SH-SY5Y (cell line): ENCODE results near the gene TNS1.

Experiments
- GATA2 ChIP-seq: IDR thresholded peaks from 2 replicates; pipeline ENCODE4 v1.6.1; 2011; ENCODE audit warnings: mild to moderate bottlenecking, low read depth, low read length
- GATA3 ChIP-seq: IDR thresholded peaks from 2 replicates; pipeline ENCODE4 v1.6.1; 2011; ENCODE audit warnings: low read depth, mild to moderate bottlenecking, low read length, moderate library complexity

The TNS1 gene

GRCh38 chr2:217847552-217848350, 155.0 kb downstream of the TNS1 start:
- TF ChIP-seq GATA2 = no peak
- no peak for TF ChIP-seq GATA3

- TF ChIP-seq GATA2 (no peak), GATA3 (no peak)
Measured at GRCh38 chr2:217847115-217847514, 155.7 kb downstream of the TNS1 start.

GRCh38 chr2:217846321-217846743, 156.5 kb downstream of the TNS1 start:
- TF ChIP-seq GATA3 (no peak), GATA2 (no peak)

- TF ChIP-seq GATA3 = no peak
- TF ChIP-seq GATA2 = no peak
Measured at GRCh38 chr2:217845301-217845700, 157.5 kb downstream of the TNS1 start.

DNA sequence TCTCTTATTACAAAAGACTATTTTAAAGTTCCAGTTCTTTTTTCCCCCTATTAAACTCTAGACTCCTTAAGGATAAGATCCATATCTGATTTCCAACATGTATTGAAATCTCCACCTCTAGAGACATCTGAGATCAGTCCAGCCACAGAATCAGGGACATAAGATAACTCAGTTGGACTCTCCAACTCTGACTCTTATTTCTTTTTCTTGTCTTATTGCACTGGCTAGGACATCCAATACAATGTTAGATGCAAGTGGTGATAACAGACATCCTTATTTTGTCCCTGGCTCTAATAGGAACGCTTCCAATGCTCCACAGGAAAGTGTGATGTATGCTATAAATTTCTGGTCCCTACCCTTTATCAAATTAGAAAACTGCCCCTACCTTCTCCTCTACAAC, 158.1 kb downstream of the TNS1 start:
- no peak for TF ChIP-seq GATA3
- TF ChIP-seq GATA2 = no peak

DNA sequence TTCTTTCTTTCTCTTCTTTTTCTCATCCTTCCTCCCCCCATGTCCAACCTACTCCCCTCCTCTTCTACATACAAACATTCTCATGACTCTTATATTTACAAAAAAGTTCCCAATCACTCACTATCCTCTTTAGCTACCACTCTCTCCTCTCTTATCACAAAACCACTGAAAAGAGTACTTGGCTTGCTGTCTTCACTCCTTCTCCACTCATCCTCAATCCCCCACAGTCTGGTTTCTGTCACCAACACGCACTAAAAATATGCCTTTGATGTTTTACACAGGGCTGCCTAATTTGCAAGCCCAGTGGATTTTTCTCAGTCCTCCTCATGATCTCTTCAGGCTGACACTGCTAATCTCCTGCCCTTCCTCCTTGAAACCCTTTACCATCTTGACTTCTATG, 159.5 kb downstream of the TNS1 start:
- TF ChIP-seq GATA3 (no peak), GATA2 (no peak)

- TF ChIP-seq GATA2 (no peak), GATA3 (no peak)
Measured at GRCh38 chr2:217842017-217842416, 160.8 kb downstream of the TNS1 start.

DNA sequence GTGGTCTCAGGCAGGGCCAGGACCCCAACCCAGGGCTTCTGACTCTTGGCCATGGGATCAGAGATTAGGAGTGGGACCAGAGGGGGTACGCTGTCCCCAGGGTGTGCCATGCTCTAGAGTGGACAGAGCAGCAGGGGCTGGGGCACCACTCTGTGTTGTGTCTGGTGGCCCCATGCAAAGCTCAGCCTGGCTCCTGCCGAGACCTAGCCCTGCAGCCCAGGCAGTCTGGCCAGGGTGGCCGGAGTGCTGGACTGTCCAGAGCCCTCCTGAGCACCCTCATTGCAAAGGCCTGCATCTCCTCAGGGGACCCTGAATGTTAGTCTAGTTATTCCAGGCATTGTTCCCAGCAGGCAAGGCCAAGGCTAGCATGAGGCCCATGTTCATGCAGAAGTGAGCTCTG, 162.3 kb downstream of the TNS1 start:
- TF ChIP-seq GATA3 = no peak
- no peak for TF ChIP-seq GATA2

- TF ChIP-seq GATA3 = no peak
- TF ChIP-seq GATA2 = no peak
Measured at GRCh38 chr2:217839750-217840107, 163.1 kb downstream of the TNS1 start.

DNA sequence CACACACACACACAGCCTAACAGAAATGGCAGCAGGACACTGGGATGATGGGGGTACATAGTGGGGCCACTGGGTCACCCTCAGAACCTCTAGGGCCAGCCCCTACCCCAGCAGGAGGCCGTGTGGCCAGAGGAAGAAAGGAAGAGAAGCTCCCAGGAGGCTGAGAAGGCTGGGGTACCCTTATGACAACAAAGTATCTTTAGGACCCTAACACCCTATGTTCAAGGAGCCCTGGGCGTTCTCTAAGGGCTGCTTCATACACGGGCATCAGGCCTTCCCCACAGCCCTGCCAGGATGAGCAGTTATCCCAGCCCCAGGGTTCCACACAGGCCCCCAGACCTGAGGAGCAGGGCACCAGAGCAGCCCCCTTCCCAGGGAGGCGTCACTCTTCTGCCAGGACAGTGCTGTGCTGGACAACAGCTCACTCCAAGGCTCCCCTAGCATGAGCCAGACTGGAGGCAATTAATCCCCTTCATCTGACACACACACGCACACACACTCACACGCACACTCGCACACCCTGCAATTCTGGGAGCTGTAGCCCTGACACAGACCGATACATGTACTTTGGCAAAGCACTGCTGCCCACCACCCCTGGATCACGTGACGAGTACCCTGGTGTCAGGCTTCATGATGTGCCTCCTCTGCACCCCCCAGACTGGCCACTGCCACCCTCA, 163.6 kb downstream of the TNS1 start:
- TF ChIP-seq GATA2 = no peak
- no peak for TF ChIP-seq GATA3

- no peak for TF ChIP-seq GATA2
- TF ChIP-seq GATA3 = no peak
Measured at GRCh38 chr2:217838409-217838831, 164.4 kb downstream of the TNS1 start.

- TF ChIP-seq GATA3 = no peak
- no peak for TF ChIP-seq GATA2
Measured at GRCh38 chr2:217837530-217837929, 165.3 kb downstream of the TNS1 start.

GRCh38 chr2:217836901-217837491, 165.8 kb downstream of the TNS1 start:
- TF ChIP-seq GATA2 = no peak
- TF ChIP-seq GATA3 = no peak

GRCh38 chr2:217835931-217836891, 166.6 kb downstream of the TNS1 start:
- TF ChIP-seq GATA2 (no peak), GATA3 (no peak)
